ENCODE results near the gene CA5A.
"Not testable (repeated sequence)": the region's sequence is repeated elsewhere in the genome, so short reads cannot be mapped to it uniquely, and the experiment has no call there.

Gene CA5A

GRCh38 chr16:87979911-87980630, 43.7 kb upstream of the CA5A start:
- not testable (repeated sequence) for H3K14ac ChIP-seq (ENCODE audit: low read length); H3K79me1 ChIP-seq (ENCODE audit: low read length); H2BK120ac ChIP-seq (ENCODE audit: insufficient read depth, low read length, poor library complexity); H2BK5ac ChIP-seq (ENCODE audit: low read depth, low read length, poor library complexity); H3K9ac ChIP-seq (ENCODE audit: low read length); H3K27ac ChIP-seq (ENCODE audit: low read depth, low read length); H3K23ac ChIP-seq (ENCODE audit: low read length); H3K79me2 ChIP-seq (ENCODE audit: control insufficient read depth, insufficient read depth, low read length, poor library complexity); H3K4me3 ChIP-seq (ENCODE audit: low read depth, low read length); H3K18ac ChIP-seq (ENCODE audit: low read length); H2AK5ac ChIP-seq (ENCODE audit: low read length); H3K4me2 ChIP-seq (ENCODE audit: low read length); H3K9me3 ChIP-seq (ENCODE audit: insufficient read depth, low read depth, low read length); H3K27me3 ChIP-seq (ENCODE audit: insufficient read depth, low read length); H2AFZ ChIP-seq (ENCODE audit: insufficient read depth, low read length, poor library complexity); H3K4ac ChIP-seq (ENCODE audit: low read depth, low read length); H4K8ac ChIP-seq (ENCODE audit: low read depth, low read length); H4K91ac ChIP-seq (ENCODE audit: low read depth, low read length); DNase-seq; H2BK12ac ChIP-seq (ENCODE audit: low read length); H4K12ac ChIP-seq (ENCODE audit: low read depth, low read length)
- no CpG with 5 or more reads among the region's 12 CpGs for WGBS (ENCODE audit: extremely low coverage, insufficient coverage, insufficient read length)
- Histone ChIP-seq H3K36me3 (ENCODE audit: control insufficient read depth in 1 of 2, insufficient read depth in 2 of 2, low read length in 2 of 2) (peaks cover 18 to 28% of the 10 kb centered on the region in 2 experiments), H3K4me1 (ENCODE audit: control insufficient read depth in 1 of 2, insufficient read depth in 2 of 2, low read length in 2 of 2) (peaks cover 0 to 16% of the 10 kb centered on the region in 2 experiments)

GRCh38 chr16:87979352-87979751, 43.0 kb upstream of the CA5A start:
- Histone ChIP-seq H3K27ac (ENCODE audit: low read depth, low read length) (no peak overlapping the region), H3K79me1 (ENCODE audit: low read length) (no peaks in the 10 kb centered on the region), H2BK120ac (ENCODE audit: insufficient read depth, low read length, poor library complexity) (no peak overlapping the region), H3K14ac (ENCODE audit: low read length) (no peak overlapping the region), H3K18ac (ENCODE audit: low read length) (no peak overlapping the region), H3K4ac (ENCODE audit: low read depth, low read length) (no peak overlapping the region), H2BK5ac (ENCODE audit: low read depth, low read length, poor library complexity) (no peak overlapping the region), H2BK12ac (ENCODE audit: low read length) (no peak overlapping the region), H4K8ac (ENCODE audit: low read depth, low read length) (no peak overlapping the region), H2AK5ac (ENCODE audit: low read length) (no peak overlapping the region), H3K36me3 (ENCODE audit: control insufficient read depth in 1 of 2, insufficient read depth in 2 of 2, low read length in 2 of 2) (peaks cover 12 to 23% of the 10 kb centered on the region in 2 experiments), H3K4me2 (ENCODE audit: low read length) (no peak overlapping the region), H3K9me3 (ENCODE audit: insufficient read depth, low read depth, low read length) (peaks cover 3% of the 10 kb centered on the region), H2AFZ (ENCODE audit: insufficient read depth, low read length, poor library complexity) (no peak overlapping the region), H3K27me3 (ENCODE audit: insufficient read depth, low read length) (no peaks in the 10 kb centered on the region), H4K12ac (ENCODE audit: low read depth, low read length) (no peak overlapping the region), H3K23ac (ENCODE audit: low read length) (no peak overlapping the region), H3K9ac (ENCODE audit: low read length) (no peak overlapping the region), H3K4me3 (ENCODE audit: low read depth, low read length) (no peak overlapping the region), H4K91ac (ENCODE audit: low read depth, low read length) (no peak overlapping the region), H3K79me2 (ENCODE audit: control insufficient read depth, insufficient read depth, low read length, poor library complexity) (no peaks in the 10 kb centered on the region), H3K4me1 (ENCODE audit: control insufficient read depth in 1 of 2, insufficient read depth in 2 of 2, low read length in 2 of 2) (peaks cover 0 to 11% of the 10 kb centered on the region in 2 experiments)
- DNase-seq, result no peak
- WGBS (ENCODE audit: extremely low coverage, insufficient coverage, insufficient read length), result no CpG with 5 or more reads among the region's 8 CpGs

GRCh38 chr16:87978127-87978526, 41.8 kb upstream of the CA5A start:
- no peak overlapping the region for H4K8ac ChIP-seq (ENCODE audit: low read depth, low read length)
- no CpG with 5 or more reads among the region's 5 CpGs for WGBS (ENCODE audit: extremely low coverage, insufficient coverage, insufficient read length)
- no peak overlapping the region for H4K12ac ChIP-seq (ENCODE audit: low read depth, low read length)
- H3K4me1 ChIP-seq (ENCODE audit: control insufficient read depth in 1 of 2, insufficient read depth in 2 of 2, low read length in 2 of 2), result peaks cover 0 to 6% of the 10 kb centered on the region in 2 experiments
- no peaks in the 10 kb centered on the region for H3K79me1 ChIP-seq (ENCODE audit: low read length)
- no peak overlapping the region for H3K4me2 ChIP-seq (ENCODE audit: low read length)
- H3K4ac ChIP-seq (ENCODE audit: low read depth, low read length), result no peak overlapping the region
- no peak overlapping the region for H3K23ac ChIP-seq (ENCODE audit: low read length)
- no peak overlapping the region for H4K91ac ChIP-seq (ENCODE audit: low read depth, low read length)
- H2BK120ac ChIP-seq (ENCODE audit: insufficient read depth, low read length, poor library complexity), result no peak overlapping the region
- H3K27ac ChIP-seq (ENCODE audit: low read depth, low read length), result no peak overlapping the region
- no peak overlapping the region for H2AFZ ChIP-seq (ENCODE audit: insufficient read depth, low read length, poor library complexity)
- DNase-seq, result no peak
- H3K18ac ChIP-seq (ENCODE audit: low read length), result no peak overlapping the region
- H2BK12ac ChIP-seq (ENCODE audit: low read length), result no peak overlapping the region
- H3K79me2 ChIP-seq (ENCODE audit: control insufficient read depth, insufficient read depth, low read length, poor library complexity), result no peaks in the 10 kb centered on the region
- no peak overlapping the region for H3K14ac ChIP-seq (ENCODE audit: low read length)
- no peaks in the 10 kb centered on the region for H3K27me3 ChIP-seq (ENCODE audit: insufficient read depth, low read length)
- H3K4me3 ChIP-seq (ENCODE audit: low read depth, low read length), result no peak overlapping the region
- peaks cover 12 to 23% of the 10 kb centered on the region in 2 experiments for H3K36me3 ChIP-seq (ENCODE audit: control insufficient read depth in 1 of 2, insufficient read depth in 2 of 2, low read length in 2 of 2)
- H3K9ac ChIP-seq (ENCODE audit: low read length), result no peak overlapping the region
- peaks cover 3% of the 10 kb centered on the region for H3K9me3 ChIP-seq (ENCODE audit: insufficient read depth, low read depth, low read length)
- no peak overlapping the region for H2AK5ac ChIP-seq (ENCODE audit: low read length)
- no peak overlapping the region for H2BK5ac ChIP-seq (ENCODE audit: low read depth, low read length, poor library complexity)

- WGBS (ENCODE audit: extremely low coverage, insufficient coverage, insufficient read length), result no CpG with 5 or more reads among the region's 3 CpGs
Observed at GRCh38 chr16:87976665-87977064, 40.3 kb upstream of the CA5A start.

More at GRCh38 chr16:87976665-87977064, 40.3 kb upstream of the CA5A start:
- Histone ChIP-seq H3K4me2 (ENCODE audit: low read length) (no peak overlapping the region), H3K23ac (ENCODE audit: low read length) (no peak overlapping the region), H3K27ac (ENCODE audit: low read depth, low read length) (no peak overlapping the region), H2BK5ac (ENCODE audit: low read depth, low read length, poor library complexity) (no peak overlapping the region), H3K4ac (ENCODE audit: low read depth, low read length) (no peak overlapping the region), H3K27me3 (ENCODE audit: insufficient read depth, low read length) (no peaks in the 10 kb centered on the region), H4K12ac (ENCODE audit: low read depth, low read length) (no peak overlapping the region), H2AFZ (ENCODE audit: insufficient read depth, low read length, poor library complexity) (no peak overlapping the region), H3K4me3 (ENCODE audit: low read depth, low read length) (no peak overlapping the region), H3K4me1 (ENCODE audit: control insufficient read depth in 1 of 2, insufficient read depth in 2 of 2, low read length in 2 of 2) (peaks cover 0 to 1% of the 10 kb centered on the region in 2 experiments), H2AK5ac (ENCODE audit: low read length) (no peak overlapping the region), H3K79me1 (ENCODE audit: low read length) (no peaks in the 10 kb centered on the region), H3K18ac (ENCODE audit: low read length) (no peak overlapping the region), H3K9me3 (ENCODE audit: insufficient read depth, low read depth, low read length) (peaks cover 5% of the 10 kb centered on the region), H3K9ac (ENCODE audit: low read length) (no peak overlapping the region), H3K79me2 (ENCODE audit: control insufficient read depth, insufficient read depth, low read length, poor library complexity) (peaks cover under 1% of the 10 kb centered on the region), H3K36me3 (ENCODE audit: control insufficient read depth in 1 of 2, insufficient read depth in 2 of 2, low read length in 2 of 2) (peaks cover 11 to 22% of the 10 kb centered on the region in 2 experiments), H3K14ac (ENCODE audit: low read length) (no peak overlapping the region), H2BK12ac (ENCODE audit: low read length) (no peak overlapping the region), H4K8ac (ENCODE audit: low read depth, low read length) (no peak overlapping the region), H2BK120ac (ENCODE audit: insufficient read depth, low read length, poor library complexity) (no peak overlapping the region), H4K91ac (ENCODE audit: low read depth, low read length) (no peak overlapping the region)
- no peak for DNase-seq
